Upper lobe of left lung (tissue), 4 donors: ENCODE results near the gene ZFAND5.

Source experiments
- POLR2A ChIP-seq, 4 donors: fragments of 450-650 bp; IDR thresholded peaks; one replicate each; pipeline ENCODE4 v1.5.1; 2016 to 2017; ENCODE audit warnings: antibody characterized with exemption in 4 of 4, mild to moderate bottlenecking in 2 of 4
- TF ChIP-seq, protein P1 (sequence below), 6 experiments: fragments of 450-650 bp in 4 of 6; fragments of 200-600 bp in 2 of 6; sonication (generic) in 2 of 6; IDR thresholded peaks; one replicate each; pipeline ENCODE4 v1.5.1; 2016 to 2019; ENCODE audit warnings: antibody characterized with exemption in 6 of 6

- no peak for TF ChIP-seq POLR2A (IDR thresholded peaks at IDR 0.05)
- TF ChIP-seq, protein P1, sequence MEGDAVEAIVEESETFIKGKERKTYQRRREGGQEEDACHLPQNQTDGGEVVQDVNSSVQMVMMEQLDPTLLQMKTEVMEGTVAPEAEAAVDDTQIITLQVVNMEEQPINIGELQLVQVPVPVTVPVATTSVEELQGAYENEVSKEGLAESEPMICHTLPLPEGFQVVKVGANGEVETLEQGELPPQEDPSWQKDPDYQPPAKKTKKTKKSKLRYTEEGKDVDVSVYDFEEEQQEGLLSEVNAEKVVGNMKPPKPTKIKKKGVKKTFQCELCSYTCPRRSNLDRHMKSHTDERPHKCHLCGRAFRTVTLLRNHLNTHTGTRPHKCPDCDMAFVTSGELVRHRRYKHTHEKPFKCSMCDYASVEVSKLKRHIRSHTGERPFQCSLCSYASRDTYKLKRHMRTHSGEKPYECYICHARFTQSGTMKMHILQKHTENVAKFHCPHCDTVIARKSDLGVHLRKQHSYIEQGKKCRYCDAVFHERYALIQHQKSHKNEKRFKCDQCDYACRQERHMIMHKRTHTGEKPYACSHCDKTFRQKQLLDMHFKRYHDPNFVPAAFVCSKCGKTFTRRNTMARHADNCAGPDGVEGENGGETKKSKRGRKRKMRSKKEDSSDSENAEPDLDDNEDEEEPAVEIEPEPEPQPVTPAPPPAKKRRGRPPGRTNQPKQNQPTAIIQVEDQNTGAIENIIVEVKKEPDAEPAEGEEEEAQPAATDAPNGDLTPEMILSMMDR (IDR thresholded peaks at IDR 0.05), result no peak
Measured at GRCh38 chr9:72322259-72322658, 42.7 kb downstream of the ZFAND5 start.
